Dendritic cell treated with granulocyte-macrophage colony-stimulating factor and Interleukin-4, amounts not matched to agents 40 ng/mL and 50 ng/mL, for 4 days (primary cell): Measurements from ENCODE around the gene OTULINL.

Experiments used
- H3K27ac Mint-ChIP-seq: one replicate; pipeline ENCODE4 v1.8.0; 2022; ENCODE audit warnings: mild to moderate bottlenecking, mixed read lengths
- H3K27me3 Mint-ChIP-seq: one replicate; pipeline ENCODE4 v1.8.0; 2022; ENCODE audit warnings: mild to moderate bottlenecking, mixed read lengths
- H3K36me3 Mint-ChIP-seq: one replicate; pipeline ENCODE4 v1.8.0; 2022; ENCODE audit warnings: low read depth, mixed read lengths
- H3K4me1 Mint-ChIP-seq: one replicate; pipeline ENCODE4 v1.8.0; 2022; ENCODE audit warnings: low read depth, mixed read lengths
- H3K4me3 Mint-ChIP-seq: one replicate; pipeline ENCODE4 v1.8.0; 2022; ENCODE audit warnings: mild to moderate bottlenecking, moderate library complexity, mixed read lengths
- H3K9me3 Mint-ChIP-seq: one replicate; pipeline ENCODE4 v1.8.0; 2022; ENCODE audit warnings: mixed read lengths
- intact Hi-C: fragments of 100-400 bp; cut with micrococcal nuclease; formaldehyde crosslinking; loops from one replicate; pipeline ENCODE4 v1.15.0; 2022

Gene OTULINL

DNA sequence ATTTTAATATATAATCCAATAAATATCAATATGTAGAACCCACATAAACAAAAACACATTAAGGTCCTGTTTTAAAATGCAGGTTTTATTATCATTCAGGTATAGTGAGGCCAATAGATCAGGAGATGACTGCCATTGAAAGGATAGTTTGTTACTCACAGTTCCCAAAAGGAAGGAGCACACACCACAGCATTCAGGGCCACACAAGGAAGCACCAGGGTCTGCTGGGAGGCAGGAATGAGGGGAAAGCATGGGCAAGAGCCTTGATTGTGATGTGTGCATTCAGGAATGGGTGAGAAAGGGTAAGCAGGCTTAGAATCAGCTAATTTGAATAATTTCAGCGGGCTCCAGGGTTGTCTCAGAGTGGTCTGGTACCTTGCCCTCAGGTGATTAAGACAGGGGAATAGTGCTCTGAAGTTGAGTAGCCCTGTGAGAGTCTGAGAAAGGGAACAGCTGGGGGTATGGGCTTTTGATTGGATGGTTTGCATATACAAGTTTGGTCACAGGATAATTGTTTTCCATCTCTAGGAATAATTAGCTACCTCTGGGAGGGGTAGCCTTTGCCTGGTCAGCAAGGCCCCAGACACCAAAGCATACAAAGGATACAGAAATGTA is 63.1 kb downstream of the OTULINL start:
- Mint-ChIP-seq H3K27me3 (no peaks in the 10 kb centered on the region), H3K36me3 (no peaks in the 10 kb centered on the region), H3K4me1 (no peaks in the 10 kb centered on the region), H3K9me3 (no peaks in the 10 kb centered on the region), H3K27ac (no peak overlapping the region), H3K4me3 (no peak overlapping the region)
- intact Hi-C loops, result loop anchor here (5.0 kb wide), 1 partner anchor 657 kb away; no protein-coding TSS in a partner anchor

DNA sequence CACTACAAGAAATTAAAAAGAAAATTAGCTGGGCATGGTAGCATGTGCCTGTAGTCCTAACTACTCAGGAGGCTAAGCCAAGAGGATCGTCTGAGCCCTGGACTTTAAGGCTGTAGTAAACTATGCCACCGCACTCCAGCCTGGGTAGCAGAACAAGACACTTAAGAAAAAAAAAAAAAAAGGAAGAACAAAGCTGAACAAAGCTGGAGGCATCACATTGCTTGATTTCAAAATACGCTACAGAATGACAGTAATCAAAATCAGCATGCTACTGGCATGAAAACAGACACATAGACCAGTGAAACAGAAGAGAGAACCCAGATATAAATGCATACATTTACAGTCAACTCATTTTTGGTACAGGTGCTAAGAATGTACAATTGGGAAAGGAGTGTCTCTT is 68.5 kb downstream of the OTULINL start:
- H3K36me3 Mint-ChIP-seq, result no peaks in the 10 kb centered on the region
- no peaks in the 10 kb centered on the region for H3K9me3 Mint-ChIP-seq
- no peak overlapping the region for H3K27ac Mint-ChIP-seq
- H3K4me1 Mint-ChIP-seq, result peaks cover 5% of the 10 kb centered on the region
- H3K4me3 Mint-ChIP-seq, result no peak overlapping the region
- intact Hi-C loops, result no loop called here
- peaks cover 11% of the 10 kb centered on the region for H3K27me3 Mint-ChIP-seq

DNA sequence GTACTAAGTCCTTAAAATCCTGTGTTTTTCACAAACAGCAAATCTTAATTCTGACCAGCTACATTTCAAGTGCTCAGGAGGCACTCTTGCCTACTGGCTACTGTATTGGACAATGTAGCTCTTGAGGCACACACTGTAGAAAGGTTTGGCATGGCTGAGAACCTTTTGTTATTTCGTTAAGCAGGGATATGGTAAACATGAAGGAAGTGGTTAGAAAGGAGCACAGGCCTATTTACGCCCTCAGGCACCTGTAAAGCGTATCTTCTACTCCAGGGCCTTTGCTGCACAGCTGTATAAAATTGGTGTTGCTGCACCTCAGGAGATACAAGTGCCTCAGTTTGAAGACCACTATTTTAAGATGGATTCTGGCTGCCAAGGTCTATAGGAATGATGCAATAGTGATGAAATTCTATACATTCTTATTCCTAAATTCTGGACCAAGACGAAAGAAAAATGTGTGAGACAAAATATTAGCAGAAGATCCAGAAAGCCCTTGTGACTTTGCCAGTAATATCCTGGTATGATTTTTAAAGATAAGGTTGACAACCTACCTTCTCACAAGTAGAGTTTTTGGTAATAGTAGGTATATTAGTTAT is 73.7 kb downstream of the OTULINL start:
- H3K27ac Mint-ChIP-seq, result no peak overlapping the region
- intact Hi-C loops, result no loop called here

DNA sequence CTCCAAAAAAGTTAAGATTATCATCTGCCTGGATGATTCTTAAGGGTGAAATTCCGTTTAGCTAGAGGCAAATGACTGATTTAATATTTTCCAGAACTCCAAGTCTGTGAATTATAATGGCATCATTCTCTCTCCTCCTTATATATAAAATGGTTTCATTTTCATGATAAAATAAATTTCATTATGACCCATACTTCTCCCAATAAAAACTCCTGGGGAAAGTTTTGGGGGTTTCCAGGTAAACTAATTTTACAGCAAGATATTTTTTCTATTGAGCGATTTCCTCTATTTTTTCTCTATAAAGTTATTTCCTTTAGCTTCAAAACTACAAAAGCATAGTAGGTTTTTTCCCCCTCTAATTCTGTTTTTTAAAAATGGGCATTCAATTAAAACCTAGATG is 75.3 kb downstream of the OTULINL start:
- Mint-ChIP-seq H3K27me3 (peaks cover 5% of the 10 kb centered on the region), H3K4me1 (no peaks in the 10 kb centered on the region), H3K27ac (no peak overlapping the region), H3K36me3 (no peaks in the 10 kb centered on the region), H3K9me3 (no peaks in the 10 kb centered on the region), H3K4me3 (no peak overlapping the region)
- intact Hi-C loops, result no loop called here

More for the DNA sequence above, 73.7 kb downstream of the OTULINL start:
- Mint-ChIP-seq H3K27me3 (peaks cover 11% of the 10 kb centered on the region), H3K4me3 (no peak overlapping the region), H3K4me1 (peaks cover under 1% of the 10 kb centered on the region), H3K36me3 (no peaks in the 10 kb centered on the region), H3K9me3 (no peaks in the 10 kb centered on the region)

DNA sequence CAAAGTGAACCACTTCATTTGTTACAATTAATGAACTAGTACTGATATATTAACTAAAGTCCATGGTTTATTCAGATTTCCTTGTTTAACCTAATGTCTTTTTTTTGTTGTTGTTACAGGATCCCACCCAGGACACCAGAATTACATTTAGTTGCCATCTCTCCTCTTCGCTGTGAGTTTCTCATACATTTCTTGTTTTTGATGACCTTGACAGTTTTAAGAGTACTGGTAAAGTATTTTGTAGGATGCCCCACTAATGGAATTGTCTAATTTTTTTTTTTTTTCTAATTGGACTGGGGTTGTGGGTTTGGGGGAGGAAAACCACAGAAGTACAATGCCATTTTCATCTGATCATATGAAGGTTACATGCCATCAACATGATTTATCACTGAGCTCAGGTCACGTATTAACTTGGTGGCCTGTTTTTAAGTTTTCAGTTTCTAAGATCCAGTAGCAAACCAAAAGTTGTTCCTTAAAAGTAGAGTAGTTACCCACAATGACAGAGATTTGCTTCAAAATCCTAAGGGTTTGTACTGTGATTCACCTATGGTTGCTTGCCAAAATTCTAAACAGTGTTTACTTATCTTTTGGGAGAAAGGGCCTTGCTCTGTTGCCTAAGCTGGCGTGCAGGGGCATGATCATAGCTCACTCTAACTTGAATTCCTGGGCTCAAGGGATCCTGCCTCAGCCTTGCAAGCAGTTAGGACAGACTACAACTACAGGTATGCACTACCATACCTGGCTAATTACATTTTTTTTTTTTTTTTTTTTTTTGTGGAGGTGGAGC is 78.4 kb downstream of the OTULINL start:
- intact Hi-C loops, result no loop called here
- Mint-ChIP-seq H3K27me3 (no peaks in the 10 kb centered on the region), H3K36me3 (peaks cover 7% of the 10 kb centered on the region), H3K4me3 (no peak overlapping the region), H3K27ac (no peak overlapping the region), H3K9me3 (no peaks in the 10 kb centered on the region), H3K4me1 (peaks cover 10% of the 10 kb centered on the region)

DNA sequence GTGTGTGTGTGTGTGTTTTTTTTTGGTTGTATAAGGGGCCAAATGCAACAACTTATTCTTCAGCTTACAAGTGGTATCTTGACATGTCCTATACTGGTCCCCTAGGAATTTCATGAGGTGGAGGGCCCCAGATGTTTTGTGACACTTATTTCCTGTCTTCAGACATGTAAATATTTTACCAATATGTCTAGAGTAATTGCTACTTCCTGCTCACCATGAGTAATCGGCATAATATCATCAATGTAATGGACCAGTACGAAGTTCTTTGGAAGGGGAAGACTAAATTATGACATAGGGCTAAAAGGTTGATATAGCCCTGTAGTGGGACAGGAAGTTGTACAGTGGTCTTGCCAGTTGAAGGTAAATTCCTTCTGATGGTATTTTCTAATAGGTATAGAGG is 79.2 kb downstream of the OTULINL start:
- H3K27me3 Mint-ChIP-seq, result no peaks in the 10 kb centered on the region
- peaks cover 11% of the 10 kb centered on the region for H3K36me3 Mint-ChIP-seq
- H3K9me3 Mint-ChIP-seq, result no peaks in the 10 kb centered on the region
- peaks cover 17% of the 10 kb centered on the region for H3K4me1 Mint-ChIP-seq
- H3K27ac Mint-ChIP-seq, result no peak overlapping the region
- no peak overlapping the region for H3K4me3 Mint-ChIP-seq
- intact Hi-C loops, result no loop called here
